H1 (cell line): ENCODE measurements around the gene TYMS. TPM values are rescaled to one million over a fixed set of nuclear protein-coding genes. Genes with fewer than 3 reads are reported as not detected.

Source experiments
- CHD7 ChIP-seq: fragments of 300-600 bp; sonication (generic); IDR thresholded peaks from 2 replicates; pipeline ENCODE4 v1.7.1; 2012; ENCODE audit warnings: low read length, moderate library complexity, mild to moderate bottlenecking, inconsistent platforms; ENCODE audit not compliant: insufficient replicate concordance
- SAP30 ChIP-seq: fragments of 300-600 bp; sonication (generic); IDR thresholded peaks from 2 replicates; pipeline ENCODE4 v1.7.1; 2012; ENCODE audit warnings: low read length, moderate library complexity, mild to moderate bottlenecking, inconsistent platforms; ENCODE audit not compliant: insufficient read depth, insufficient replicate concordance
- SP1 ChIP-seq: IDR thresholded peaks from 2 replicates; pipeline ENCODE4 v1.6.1; 2011; ENCODE audit warnings: low read depth, low read length
- SRF ChIP-seq: IDR thresholded peaks from 2 replicates; pipeline ENCODE4 v1.6.1; 2011; ENCODE audit warnings: mild to moderate bottlenecking, low read depth, low read length, moderate library complexity
- TAF1 ChIP-seq: IDR thresholded peaks from 2 replicates; pipeline ENCODE4 v1.6.1; 2011; ENCODE audit warnings: mild to moderate bottlenecking, low read depth, low read length
- TAF7 ChIP-seq: optimal IDR thresholded peaks from 2 replicates; pipeline ENCODE3; 2011; ENCODE audit warnings: low read depth, mild to moderate bottlenecking, inconsistent platforms, low read length, moderate library complexity, borderline replicate concordance
- TBP ChIP-seq: IDR thresholded peaks from 2 replicates; pipeline ENCODE4 v1.6.1; 2011; ENCODE audit warnings: low read depth, low read length, improper control_type of control experiment
- TEAD4 ChIP-seq: IDR thresholded peaks from 2 replicates; pipeline ENCODE4 v1.6.1; 2012; ENCODE audit warnings: low read depth, low read length, inconsistent platforms, mixed read lengths
- YY1 ChIP-seq: IDR thresholded peaks from 2 replicates; pipeline ENCODE4 v1.6.1; 2011; ENCODE audit warnings: low read depth, mild to moderate bottlenecking, low read length
- polyA plus RNA-seq, 7 experiments: library from polyadenylated mRNA; depleted of rRNA in 3 of 7; stranded (reverse) in 5 of 7; unstranded in 2 of 7; fragments of >200 nt in 5 of 7; fragments of 200-250 nt in 2 of 7; gene quantifications; 1 replicate in 5 of 7; 2 replicates in 1 of 7; 4 replicates in 1 of 7; pipeline versions ENCODE4 v1.2.1 to v1.2.3, GENCODE V29; 2011 to 2013; ENCODE audit warnings: missing spikeins in 2 of 7, mixed read lengths in 2 of 7
- total RNA-seq: library from RNA; stranded (reverse); fragmentation: NEBNext Ultra II Directional; extraction: Animal tissue kit (Norgen Biotek cat#: 25700); gene quantifications from 2 replicates; pipeline ENCODE4 v1.2.1, GENCODE V29; 2021
- TF ChIP-seq, protein P1 (sequence below), 3 experiments: IDR thresholded peaks; 1 replicate in 2 of 3; 2 replicates in 1 of 3; pipeline versions ENCODE4 v1.5.1 to v1.6.1; 2011; ENCODE audit warnings: low read length in 3 of 3, mild to moderate bottlenecking in 3 of 3, inconsistent platforms in 2 of 3, low read depth in 1 of 3, moderate library complexity in 1 of 3; ENCODE audit not compliant: insufficient read depth in 1 of 3; ENCODE audit errors: control extremely low read depth in 1 of 3

The TYMS gene
- total and polyA plus RNA-seq, 2 of the 8 experiments (the other 6 are each of a cell fraction or from before 2014, with no cell fraction given): 91.9 to 110 TPM

- no peak for TF ChIP-seq CHD7
- TF ChIP-seq TAF7: no peak
- TF ChIP-seq YY1: no peak
- TF ChIP-seq, protein P1, sequence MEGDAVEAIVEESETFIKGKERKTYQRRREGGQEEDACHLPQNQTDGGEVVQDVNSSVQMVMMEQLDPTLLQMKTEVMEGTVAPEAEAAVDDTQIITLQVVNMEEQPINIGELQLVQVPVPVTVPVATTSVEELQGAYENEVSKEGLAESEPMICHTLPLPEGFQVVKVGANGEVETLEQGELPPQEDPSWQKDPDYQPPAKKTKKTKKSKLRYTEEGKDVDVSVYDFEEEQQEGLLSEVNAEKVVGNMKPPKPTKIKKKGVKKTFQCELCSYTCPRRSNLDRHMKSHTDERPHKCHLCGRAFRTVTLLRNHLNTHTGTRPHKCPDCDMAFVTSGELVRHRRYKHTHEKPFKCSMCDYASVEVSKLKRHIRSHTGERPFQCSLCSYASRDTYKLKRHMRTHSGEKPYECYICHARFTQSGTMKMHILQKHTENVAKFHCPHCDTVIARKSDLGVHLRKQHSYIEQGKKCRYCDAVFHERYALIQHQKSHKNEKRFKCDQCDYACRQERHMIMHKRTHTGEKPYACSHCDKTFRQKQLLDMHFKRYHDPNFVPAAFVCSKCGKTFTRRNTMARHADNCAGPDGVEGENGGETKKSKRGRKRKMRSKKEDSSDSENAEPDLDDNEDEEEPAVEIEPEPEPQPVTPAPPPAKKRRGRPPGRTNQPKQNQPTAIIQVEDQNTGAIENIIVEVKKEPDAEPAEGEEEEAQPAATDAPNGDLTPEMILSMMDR (IDR thresholded peaks at IDR 0.05; ENCODE audit: control extremely low read depth in 1 of 3, insufficient read depth in 1 of 3, low read depth in 1 of 3, low read length in 3 of 3): no peak
- TF ChIP-seq TBP: no peak
- TF ChIP-seq TEAD4: no peak
- no peak for TF ChIP-seq SP1
- no peak for TF ChIP-seq SAP30
- no peak for TF ChIP-seq SRF
- no peak for TF ChIP-seq TAF1
Measured at GRCh38 chr18:697012-697411, 39.6 kb downstream of the TYMS start (continued).
